IMR-90 (cell line): ENCODE data around the gene TEX44. TPM values are rescaled to one million over a fixed set of nuclear protein-coding genes. Genes with fewer than 3 reads are reported as not detected.
"Not testable (repeated sequence)": the region's sequence is repeated elsewhere in the genome, so short reads cannot be mapped to it uniquely, and the experiment has no call there.

Experiments
- ATAC-seq: fragments of 200-7000 bp; cut with Tn5 transposase; 2 replicates; pipeline ENCODE4 v1.9.1; 2020; ENCODE audit warnings: low read depth, mild to moderate bottlenecking, moderate library complexity
- BruUV-seq: library from RNA; stranded (reverse); fragments of 400-500 nt; replicated peaks from 2 replicates; lab custom pipeline; 2021; lab: Mats Ljungman, UMichigan
- CTCF ChIA-PET: fragments of 300-600 bp; formaldehyde crosslinking; extraction: SDS; loops from one replicate; lab custom pipeline; 2021; ENCODE audit warnings: antibody characterized with exemption; lab: Yijun Ruan, JAX
- POLR2A ChIA-PET: fragments of 300-600 bp; sonication (Branson Sonifier 250); formaldehyde crosslinking; loops from one replicate; lab custom pipeline; 2022; ENCODE audit warnings: antibody characterized with exemption; ENCODE audit not compliant: unreplicated experiment; lab: Charles Lee
- DNase-seq: peaks from one replicate; pipeline ENCODE4 v3.0.0; 2013
- H2AFZ ChIP-seq: replicated peaks from 2 replicates; pipeline ENCODE3; 2013; ENCODE audit warnings: low read length, mild to moderate bottlenecking; ENCODE audit not compliant: poor library complexity
- H2AK5ac ChIP-seq: 2 replicates; pipeline ENCODE4 v1.6.1; 2013; ENCODE audit warnings: low read depth, low read length, inconsistent platforms
- H2AK9ac ChIP-seq: replicated peaks from 2 replicates; pipeline ENCODE3; 2013; ENCODE audit warnings: mild to moderate bottlenecking, low read depth, low read length, moderate library complexity; ENCODE audit not compliant: poor library complexity
- H2BK120ac ChIP-seq: 2 replicates; pipeline ENCODE4 v1.6.1; 2013; ENCODE audit warnings: low read depth, low read length, inconsistent platforms
- H2BK15ac ChIP-seq: 3 replicates; pipeline ENCODE4 v1.6.1; 2013; ENCODE audit warnings: low read depth, low read length, inconsistent platforms
- H2BK20ac ChIP-seq: 2 replicates; pipeline ENCODE4 v1.6.1; 2013; ENCODE audit warnings: low read depth, mild to moderate bottlenecking, inconsistent platforms, low read length, moderate library complexity
- H2BK5ac ChIP-seq: 2 replicates; pipeline ENCODE4 v1.6.1; 2013; ENCODE audit warnings: mild to moderate bottlenecking, low read depth, low read length, inconsistent platforms; ENCODE audit not compliant: poor library complexity, severe bottlenecking
- H3K14ac ChIP-seq: replicated peaks from 2 replicates; pipeline ENCODE4 v1.6.1; 2013; ENCODE audit warnings: low read depth, low read length, inconsistent platforms
- H3K18ac ChIP-seq: 2 replicates; pipeline ENCODE4 v1.6.1; 2013; ENCODE audit warnings: low read depth, low read length, control low read depth
- H3K23ac ChIP-seq: 2 replicates; pipeline ENCODE4 v1.6.1; 2013; ENCODE audit warnings: low read depth, low read length, inconsistent platforms
- H3K27ac ChIP-seq: 2 replicates; pipeline ENCODE4 v1.5.1; 2013; ENCODE audit warnings: mild to moderate bottlenecking, control low read depth, low read length; ENCODE audit not compliant: insufficient read depth
- H3K27me3 ChIP-seq: 2 replicates; pipeline ENCODE4 v1.6.1; 2013; ENCODE audit warnings: low read length; ENCODE audit not compliant: control insufficient read depth, insufficient read depth
- H3K36me3 ChIP-seq: 2 replicates; pipeline ENCODE4 v1.6.1; 2013; ENCODE audit warnings: low read length, mixed read lengths; ENCODE audit not compliant: control insufficient read depth, insufficient read depth
- H3K4ac ChIP-seq: 2 replicates; pipeline ENCODE4 v1.6.1; 2013; ENCODE audit warnings: low read depth, low read length, inconsistent platforms
- H3K4me1 ChIP-seq: 2 replicates; pipeline ENCODE4 v1.6.1; 2013; ENCODE audit warnings: low read length, mixed read lengths; ENCODE audit not compliant: control insufficient read depth, insufficient read depth
- H3K4me2 ChIP-seq: 2 replicates; pipeline ENCODE4 v1.6.1; 2013; ENCODE audit warnings: low read depth, mild to moderate bottlenecking, control low read depth, low read length, moderate library complexity
- H3K4me3 ChIP-seq: 2 replicates; pipeline ENCODE4 v1.5.1; 2013; ENCODE audit warnings: low read depth, mild to moderate bottlenecking, control low read depth, low read length, moderate library complexity; ENCODE audit not compliant: insufficient read depth
- H3K56ac ChIP-seq: 2 replicates; pipeline ENCODE4 v1.6.1; 2013; ENCODE audit warnings: low read length, inconsistent platforms; ENCODE audit not compliant: insufficient read depth; ENCODE audit errors: extremely low read depth
- H3K79me1 ChIP-seq, 2 experiments: 2 replicates each; pipeline ENCODE4 v1.6.1; 2013; ENCODE audit warnings: low read length in 2 of 2, inconsistent platforms in 1 of 2, low read depth in 1 of 2
- H3K9ac ChIP-seq: 2 replicates; pipeline ENCODE4 v1.6.1; 2013; ENCODE audit warnings: low read depth, low read length, control low read depth
- H3K9me1 ChIP-seq: 2 replicates; pipeline ENCODE4 v1.6.1; 2013; ENCODE audit warnings: low read length, inconsistent platforms; ENCODE audit not compliant: insufficient read depth
- H3K9me3 ChIP-seq: 2 replicates; pipeline ENCODE4 v1.6.1; 2013; ENCODE audit warnings: low read length; ENCODE audit not compliant: control insufficient read depth, insufficient read depth
- H4K20me1 ChIP-seq: 2 replicates; pipeline ENCODE4 v1.6.1; 2013; ENCODE audit warnings: low read length, inconsistent platforms; ENCODE audit not compliant: insufficient read depth
- H4K5ac ChIP-seq: 2 replicates; pipeline ENCODE4 v1.6.1; 2013; ENCODE audit warnings: mild to moderate bottlenecking, low read depth, low read length, control low read depth
- H4K8ac ChIP-seq, 2 experiments: 2 replicates each; pipeline ENCODE4 v1.6.1; 2013; ENCODE audit warnings: low read depth in 2 of 2, low read length in 2 of 2, control low read depth in 1 of 2, inconsistent platforms in 1 of 2
- H4K91ac ChIP-seq: 2 replicates; pipeline ENCODE4 v1.6.1; 2013; ENCODE audit warnings: low read depth, low read length, inconsistent platforms; ENCODE audit not compliant: insufficient read depth
- ELK1 ChIP-seq: fragments of 150-350 bp; IDR thresholded peaks from 2 replicates; pipeline ENCODE4 v1.6.1; 2016; ENCODE audit warnings: low read depth, mild to moderate bottlenecking, low read length, moderate library complexity, borderline replicate concordance
- FOS ChIP-seq: fragments of 150-350 bp; IDR thresholded peaks from 2 replicates; pipeline ENCODE4 v1.6.1; 2016; ENCODE audit warnings: low read depth, low read length
- MXI1 ChIP-seq: IDR thresholded peaks from 2 replicates; pipeline ENCODE4 v1.6.1; 2012; ENCODE audit warnings: low read depth, mild to moderate bottlenecking, low read length, moderate library complexity, borderline replicate concordance
- POLR2A ChIP-seq: IDR thresholded peaks from 2 replicates; pipeline ENCODE4 v1.6.1; 2012; ENCODE audit warnings: mild to moderate bottlenecking, low read depth, low read length
- RFX5 ChIP-seq: IDR thresholded peaks from 2 replicates; pipeline ENCODE4 v1.8.0; 2012; ENCODE audit warnings: low read depth, mild to moderate bottlenecking, low read length, moderate library complexity
- WGBS, 2 experiments: methylation state at CpG; one replicate each; pipeline versions ENCODE4 v1.1.5 to v1.1.7; 2013; ENCODE audit warnings: missing lambda C conversion rate in 2 of 2; ENCODE audit not compliant: insufficient read length in 1 of 2; ENCODE audit errors: extremely low coverage in 2 of 2; 5-methylcytosine and 5-hydroxymethylcytosine counted together
- dilution Hi-C: fragments of 300-500 bp; cut with HindIII; formaldehyde crosslinking; loops from one replicate; pipeline ENCODE4 v1.14.3; 2018; ENCODE audit warnings: low sequenced_read_pairs; ENCODE audit not compliant: unreplicated experiment
- in situ Hi-C: fragments of 300-500 bp; cut with MboI; formaldehyde crosslinking; loops from 3 replicates; pipeline ENCODE4 v1.14.3; 2019; ENCODE audit warnings: low sequenced_read_pairs, inconsistent platforms, mixed read lengths
- intact Hi-C: fragments of 100-400 bp; cut with micrococcal nuclease; formaldehyde crosslinking; loops from 2 replicates; pipeline ENCODE4 v1.10.0; 2022
- polyA plus RNA-seq, 3 experiments: library from polyadenylated mRNA; depleted of rRNA; stranded (reverse); fragments of >200 nt; gene quantifications; 2 replicates each; pipeline ENCODE4 v1.2.3, GENCODE V29; 2012; ENCODE audit warnings: low replicate concordance in 1 of 3
- total RNA-seq: library from RNA; depleted of rRNA; stranded (reverse); fragments of >200 nt; gene quantifications from 2 replicates; pipeline ENCODE4 v1.2.3, GENCODE V29; 2012

TEX44 gene
- total and polyA plus RNA-seq, 2 of the 4 experiments (the other 2 are of a cell fraction) = not detected

DNA sequence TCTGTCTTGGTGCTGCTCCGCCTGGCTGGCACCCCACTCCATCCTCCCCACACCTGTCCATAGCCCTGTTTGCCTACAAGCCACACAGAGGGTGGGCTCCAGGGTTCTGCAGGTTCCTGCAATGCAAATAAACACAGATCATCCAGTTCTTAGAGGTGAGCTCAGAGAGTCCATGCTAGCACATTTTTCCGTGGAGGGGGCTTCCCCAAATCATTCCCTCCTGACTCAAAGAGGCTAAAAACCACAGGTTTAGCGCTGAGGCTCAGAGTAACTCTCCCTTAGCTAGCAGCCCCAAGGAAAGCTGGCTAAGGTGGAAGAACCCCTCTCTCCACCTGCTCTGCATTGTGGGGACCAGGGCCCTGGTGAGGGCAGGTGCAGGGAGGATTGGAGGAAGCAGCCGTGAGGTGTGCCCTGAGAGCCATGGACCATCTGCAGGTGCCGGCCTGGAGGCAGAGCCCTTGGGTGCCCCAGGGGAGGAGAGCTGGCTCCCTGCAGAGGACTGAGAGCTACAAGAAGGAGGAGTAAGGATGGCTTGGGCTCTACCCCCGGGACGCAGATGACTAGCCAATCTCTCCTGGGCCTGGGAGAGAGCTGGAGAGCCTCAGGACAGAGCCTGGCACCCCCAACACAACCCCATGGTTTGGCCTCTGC, 23.8 kb upstream of the TEX44 start:
- no peak overlapping the region for H3K14ac ChIP-seq
- H2BK20ac ChIP-seq = no peak overlapping the region
- no peaks in the 10 kb centered on the region for H3K9me1 ChIP-seq
- no peak overlapping the region for H2AK9ac ChIP-seq
- H3K79me1 ChIP-seq = no peaks in the 10 kb centered on the region
- peaks cover 13% of the 10 kb centered on the region for H3K27me3 ChIP-seq
- H4K20me1 ChIP-seq = no peaks in the 10 kb centered on the region
- ChIA-PET CTCF (no interaction called here), POLR2A (no interaction called here)
- no peak overlapping the region for H4K91ac ChIP-seq
- no peak overlapping the region for H4K5ac ChIP-seq
- no peak overlapping the region for H3K23ac ChIP-seq
- no peak overlapping the region for H2BK120ac ChIP-seq
- no peak overlapping the region for H4K8ac ChIP-seq
- no peak overlapping the region for H3K4me3 ChIP-seq
- H3K4ac ChIP-seq = no peak overlapping the region
- DNase-seq (no peak), ATAC-seq (no peak)
- no CpG with 5 or more reads among the region's 7 CpGs for WGBS, 2 experiments
- no peak overlapping the region for H3K27ac ChIP-seq
- BruUV-seq = no TSS peak
- TF ChIP-seq RFX5 = no peak
- TF ChIP-seq ELK1 = no peak
- TF ChIP-seq FOS = no peak
- TF ChIP-seq MXI1 = no peak
- TF ChIP-seq POLR2A = no peak
- H3K4me1 ChIP-seq = no peaks in the 10 kb centered on the region
- H3K36me3 ChIP-seq = no peaks in the 10 kb centered on the region
- H3K18ac ChIP-seq = no peak overlapping the region
- H3K4me2 ChIP-seq = no peak overlapping the region
- dilution Hi-C loops = no loop called here
- no peak overlapping the region for H2BK5ac ChIP-seq
- no peak overlapping the region for H2AK5ac ChIP-seq
- no peak overlapping the region for H2AFZ ChIP-seq
- intact Hi-C loops = no loop called here
- H3K56ac ChIP-seq = no peak overlapping the region
- no peaks in the 10 kb centered on the region for H3K9me3 ChIP-seq
- H2BK15ac ChIP-seq = no peak overlapping the region
- no peak overlapping the region for H3K9ac ChIP-seq
- in situ Hi-C loops = no loop called here

- in situ Hi-C loops, H3K23ac ChIP-seq, H2AK5ac ChIP-seq, H3K9ac ChIP-seq, H3K79me1 ChIP-seq, BruUV-seq, POLR2A ChIA-PET, DNase-seq, H3K56ac ChIP-seq, H3K4me2 ChIP-seq, H3K27ac ChIP-seq, H2AFZ ChIP-seq, H3K9me1 ChIP-seq, intact Hi-C loops, H3K4ac ChIP-seq, H4K8ac ChIP-seq, H4K20me1 ChIP-seq, H3K9me3 ChIP-seq, ATAC-seq, H3K4me1 ChIP-seq, H2BK15ac ChIP-seq, H4K5ac ChIP-seq, H4K91ac ChIP-seq, H2BK20ac ChIP-seq, H3K18ac ChIP-seq, H2BK120ac ChIP-seq, H3K14ac ChIP-seq, dilution Hi-C loops, H3K36me3 ChIP-seq, H3K4me3 ChIP-seq, H2AK9ac ChIP-seq, H2BK5ac ChIP-seq: not testable (repeated sequence)
- no CpG with 5 or more reads among the region's 5 CpGs for WGBS, 2 experiments
- CTCF ChIA-PET = interaction anchor here (0.6 kb wide), 1 partner anchor 345 kb away, joined by 4 read pairs; no protein-coding TSS in a partner anchor
- peaks cover 19% of the 10 kb centered on the region for H3K27me3 ChIP-seq
Observed at GRCh38 chr2:231570915-231571314, 21.7 kb upstream of the TEX44 start.
